Activated T-cell treated with anti-CD3 and anti-CD28 coated beads for 24 hours (primary cell): ENCODE measurements around the gene VEZT.
"Not testable (repeated sequence)": the region's sequence is repeated elsewhere in the genome, so short reads cannot be mapped to it uniquely, and the experiment has no call there.

Experiments
- DNase-seq: peaks from one replicate; pipeline ENCODE4 v3.0.0-alpha.2; 2020; ENCODE audit warnings: low read depth

Gene VEZT

DNA sequence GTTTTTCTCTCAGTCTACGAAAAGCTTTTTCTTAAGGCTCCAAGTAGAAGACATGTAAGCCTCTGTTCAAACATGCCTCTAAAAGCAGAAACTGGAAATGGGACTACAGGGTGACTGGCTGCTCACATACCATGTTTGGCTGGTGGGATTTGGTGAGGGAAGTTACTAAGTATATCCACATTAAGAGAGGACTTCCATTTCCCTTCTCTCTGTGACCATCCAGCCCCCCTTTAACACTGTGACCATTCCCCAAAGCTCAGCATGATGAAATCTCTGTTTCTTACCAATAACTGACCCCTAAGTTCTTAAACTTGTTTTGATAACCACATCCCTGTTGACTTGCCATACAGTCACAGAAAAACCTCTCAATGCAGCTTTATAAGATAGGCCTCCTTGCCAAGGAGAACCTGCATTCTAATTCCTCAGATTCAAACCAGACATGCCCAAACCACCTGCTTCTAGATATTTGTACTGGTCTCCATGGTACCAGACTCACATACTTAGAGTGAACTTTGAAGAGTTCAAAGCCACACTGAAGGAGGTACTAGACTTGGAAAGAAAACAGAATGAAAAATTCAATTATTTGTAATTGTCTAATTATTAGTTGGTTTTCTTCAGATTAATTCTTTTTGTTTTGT lies 102.2 kb downstream of the VEZT start:
- DNase-seq, result no peak

DNA sequence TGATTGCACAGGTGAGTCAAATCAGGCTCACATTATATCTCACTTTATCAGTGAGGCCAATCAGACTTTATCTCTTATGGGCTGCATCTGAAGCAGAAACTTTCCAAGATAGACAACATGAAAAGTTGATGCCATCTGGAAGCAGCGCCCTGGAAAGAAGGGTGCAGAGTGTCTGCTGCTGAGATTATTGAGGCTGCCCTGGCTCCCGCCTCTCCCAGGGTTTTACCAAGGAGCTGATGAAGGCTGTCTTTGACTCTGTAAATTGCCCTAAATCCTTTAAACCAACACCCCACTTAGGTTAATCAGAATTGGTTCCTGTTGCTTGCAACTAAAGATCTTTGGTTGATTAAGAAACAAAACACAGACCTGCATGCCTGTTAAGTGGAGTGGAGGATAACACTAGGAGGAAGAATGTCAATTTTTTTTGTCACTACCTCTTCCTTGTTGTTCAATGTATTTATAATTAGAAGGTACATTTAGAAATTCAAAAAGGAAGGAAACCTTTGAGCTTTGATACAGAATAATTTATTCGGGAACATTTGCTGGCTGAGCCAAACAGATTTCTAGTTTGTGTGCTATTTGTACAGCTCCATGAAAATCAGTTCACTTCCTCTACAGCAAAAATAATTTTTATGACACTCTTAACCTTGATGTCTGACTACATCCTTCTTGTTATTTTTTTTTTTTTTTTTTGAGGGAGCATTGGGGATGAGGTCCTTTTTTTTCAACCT lies 104.1 kb downstream of the VEZT start:
- no peak for DNase-seq

DNA sequence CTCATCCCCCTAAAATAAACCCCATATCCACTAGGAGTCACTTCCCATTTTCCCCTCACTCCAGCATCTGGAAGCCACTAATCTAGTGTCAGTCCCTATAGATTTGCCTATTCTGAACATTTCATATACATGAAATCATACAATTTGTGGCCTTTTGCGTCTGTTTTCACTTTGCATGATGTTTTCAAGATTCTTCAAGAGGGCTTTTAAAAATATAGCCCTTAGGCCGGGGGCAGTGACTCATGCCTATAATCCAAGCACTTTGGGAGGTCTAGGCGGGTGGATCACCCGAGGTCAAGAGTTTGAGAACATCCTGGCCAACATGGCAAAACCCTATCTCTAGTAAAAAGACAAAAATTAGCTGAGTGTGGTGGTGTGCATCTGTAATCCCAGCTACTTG lies 104.7 kb downstream of the VEZT start:
- DNase-seq, result no peak

DNA sequence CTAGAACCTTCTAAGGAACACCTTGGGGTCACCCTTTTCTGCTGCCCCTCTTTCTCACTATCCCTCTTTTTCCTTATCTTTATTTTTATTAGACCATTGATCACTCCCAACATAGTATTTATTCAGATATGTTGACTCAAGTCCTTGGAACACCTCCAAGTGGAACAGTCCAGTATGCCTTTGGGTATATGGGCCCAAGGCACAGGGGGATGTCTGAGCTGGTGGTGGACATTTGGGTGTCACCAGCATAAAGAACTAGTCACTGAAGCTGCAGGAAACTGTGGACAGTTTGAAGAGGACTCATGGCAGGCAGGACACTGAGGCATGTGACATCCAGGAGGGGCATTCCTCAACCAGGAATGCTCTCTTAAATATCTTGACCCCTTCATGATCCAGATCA lies 105.6 kb downstream of the VEZT start:
- DNase-seq, result no peak

DNA sequence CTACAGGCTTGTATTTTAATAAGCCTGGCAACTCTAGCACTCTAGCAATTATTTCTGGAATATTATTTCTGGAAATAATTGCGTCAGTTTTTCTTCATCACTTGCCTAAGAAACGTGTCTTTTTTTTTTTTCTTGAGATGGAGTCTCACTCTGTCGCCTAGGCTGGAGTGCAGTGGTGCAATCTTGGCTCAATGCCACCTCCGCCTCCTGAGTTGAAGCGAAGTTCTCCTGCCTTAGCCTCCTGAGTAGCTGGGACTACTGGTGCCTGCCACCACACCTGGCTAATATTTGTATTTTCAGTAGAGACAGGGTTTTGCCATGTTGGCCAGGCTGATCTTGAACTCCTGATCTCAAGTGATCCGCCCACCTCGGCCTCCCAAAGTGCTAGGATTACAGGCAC lies 106.6 kb downstream of the VEZT start:
- not testable (repeated sequence) for DNase-seq

DNA sequence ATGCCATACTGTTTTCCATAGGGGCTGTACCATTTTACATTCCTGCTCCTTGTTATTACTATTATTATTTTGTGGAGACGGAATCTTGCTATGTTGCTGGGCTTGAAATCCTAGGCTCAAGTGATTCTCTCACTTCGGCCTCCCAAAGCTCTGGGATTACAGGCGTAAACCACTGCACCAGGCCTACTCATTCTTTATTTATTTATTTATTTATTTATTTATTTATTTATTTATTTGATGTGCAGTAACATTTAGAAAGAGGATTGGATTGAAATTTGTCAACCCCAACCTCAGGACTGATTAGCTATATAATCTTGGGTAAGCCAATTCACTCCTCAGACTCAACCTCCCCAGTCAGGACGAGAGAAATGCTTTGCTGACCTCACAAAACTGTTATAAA lies 107.9 kb downstream of the VEZT start:
- no peak for DNase-seq

DNA sequence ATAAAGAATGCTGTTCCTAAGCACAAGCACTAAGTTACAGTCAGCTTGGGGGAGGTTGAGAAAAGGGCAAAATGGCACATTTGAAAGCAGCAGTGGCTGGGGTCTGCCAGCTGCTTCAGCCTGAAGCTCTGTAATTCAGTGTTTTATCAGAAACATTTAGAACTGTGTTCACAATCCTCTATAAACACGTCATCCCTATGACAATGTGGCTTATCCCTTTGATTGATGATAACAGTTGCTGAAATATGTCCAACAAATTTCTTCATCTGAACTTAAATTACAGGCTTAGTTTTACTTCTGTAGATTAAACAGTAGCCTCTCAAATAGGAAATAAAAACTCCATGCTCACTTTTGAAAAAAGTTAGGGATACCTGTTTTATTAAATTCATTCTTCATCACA lies 108.8 kb downstream of the VEZT start:
- no peak for DNase-seq

DNA sequence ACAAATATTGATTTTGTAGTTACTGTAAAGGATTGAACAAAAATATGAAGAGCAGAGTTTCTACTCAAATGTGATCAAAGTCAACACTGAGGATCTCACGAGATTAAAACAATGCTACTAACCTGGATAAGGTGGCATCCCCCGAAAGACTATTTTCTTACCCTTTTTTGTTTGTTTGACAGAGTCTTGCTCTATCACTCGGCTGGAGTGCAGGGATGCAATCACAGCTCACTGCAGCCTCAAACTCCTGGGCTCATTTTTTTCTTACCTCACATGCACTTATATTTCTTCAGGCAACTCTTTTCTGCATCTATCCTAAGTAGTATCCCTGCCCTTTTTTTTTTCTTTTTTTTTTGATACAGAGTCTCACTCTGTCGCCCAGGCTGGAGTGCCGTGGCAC lies 109.2 kb downstream of the VEZT start:
- no peak for DNase-seq

DNA sequence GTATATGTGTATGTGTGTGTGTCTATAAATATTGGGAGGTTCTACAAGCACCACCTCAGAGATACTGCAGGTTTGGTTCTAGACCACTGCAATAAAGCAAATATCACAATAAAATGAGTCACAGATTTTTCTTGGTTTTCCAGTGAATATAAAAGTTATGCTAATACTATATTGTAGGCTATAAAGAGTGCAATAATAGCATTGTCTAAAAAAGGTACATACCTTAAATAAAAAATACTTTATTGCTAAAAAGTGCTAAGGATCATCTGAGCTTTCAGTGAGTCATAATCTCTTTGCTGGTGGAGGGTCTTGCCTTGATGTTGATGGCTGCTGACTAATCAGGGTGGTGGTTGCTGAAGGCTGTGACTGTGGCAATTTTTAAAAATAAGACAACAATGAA lies 111.1 kb downstream of the VEZT start:
- DNase-seq, result no peak

DNA sequence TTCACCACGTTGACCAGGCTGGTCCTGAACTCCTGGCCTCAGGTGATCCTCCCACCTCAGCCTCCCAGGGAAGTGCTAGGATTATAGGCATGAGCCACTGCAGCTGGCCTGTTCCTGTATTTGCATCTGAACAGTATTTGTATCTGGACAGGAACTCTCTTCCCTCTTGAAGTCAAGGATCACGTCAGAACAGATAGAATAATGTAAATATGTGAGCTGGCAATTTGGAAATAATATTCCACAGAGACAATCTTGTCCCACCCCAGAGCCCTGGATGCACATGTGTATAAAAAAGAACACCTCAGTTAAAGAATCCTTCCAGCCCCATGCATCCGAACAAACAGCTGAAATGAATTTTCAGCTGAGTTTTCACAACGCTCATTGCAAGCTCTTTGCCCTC lies 118.3 kb downstream of the VEZT start:
- DNase-seq, result no peak

DNA sequence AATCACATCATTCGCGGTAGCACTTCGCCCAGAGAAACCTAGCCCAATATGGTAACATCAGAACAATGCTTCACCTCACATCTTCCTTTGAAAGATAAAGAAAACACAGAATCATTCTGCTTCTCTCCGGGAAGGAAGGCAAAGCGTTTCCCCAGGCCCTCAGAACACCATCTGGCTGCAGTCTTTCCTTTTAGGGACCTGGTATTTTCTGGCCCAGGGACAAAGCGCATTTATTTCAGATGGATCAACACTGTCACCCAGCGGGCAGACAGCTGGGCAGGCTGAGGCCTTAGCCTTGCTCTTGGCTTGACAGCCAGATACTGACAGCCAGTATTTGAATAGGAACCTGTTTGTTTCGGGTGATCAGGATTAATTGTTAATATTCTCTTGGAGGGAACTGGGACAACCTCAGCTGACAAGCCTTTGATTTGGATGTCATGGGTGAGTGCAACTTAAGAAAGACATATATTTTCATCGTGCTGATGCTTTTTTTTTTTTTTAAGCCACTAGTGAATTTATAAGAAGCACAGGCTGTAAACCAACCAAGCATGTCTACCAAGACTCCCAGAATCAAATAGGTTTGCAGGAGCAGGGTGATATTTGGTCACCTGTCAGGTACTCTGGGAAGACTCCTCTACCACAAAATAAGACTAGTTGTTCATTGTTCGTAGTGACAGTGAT lies 118.9 kb downstream of the VEZT start:
- no peak for DNase-seq

DNA sequence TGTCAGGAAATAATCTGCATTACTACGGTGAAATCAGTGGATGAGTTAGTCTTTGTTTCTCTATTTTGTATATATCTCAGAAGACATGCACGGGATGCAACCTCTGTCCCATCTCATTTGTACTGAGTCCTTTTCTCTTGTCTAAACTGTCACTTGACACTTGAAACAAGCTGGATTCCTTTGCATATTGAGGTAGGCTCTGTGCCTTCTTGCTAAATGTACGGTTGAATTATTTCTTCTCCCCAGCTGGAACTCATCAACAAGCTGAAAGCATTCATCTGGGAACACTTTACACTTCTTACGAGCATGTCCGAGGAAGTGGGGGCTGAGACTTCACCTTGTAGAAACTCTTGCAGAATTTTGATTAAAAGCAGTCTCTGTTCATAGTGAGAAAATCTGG lies 119.5 kb downstream of the VEZT start:
- DNase-seq, result no peak

DNA sequence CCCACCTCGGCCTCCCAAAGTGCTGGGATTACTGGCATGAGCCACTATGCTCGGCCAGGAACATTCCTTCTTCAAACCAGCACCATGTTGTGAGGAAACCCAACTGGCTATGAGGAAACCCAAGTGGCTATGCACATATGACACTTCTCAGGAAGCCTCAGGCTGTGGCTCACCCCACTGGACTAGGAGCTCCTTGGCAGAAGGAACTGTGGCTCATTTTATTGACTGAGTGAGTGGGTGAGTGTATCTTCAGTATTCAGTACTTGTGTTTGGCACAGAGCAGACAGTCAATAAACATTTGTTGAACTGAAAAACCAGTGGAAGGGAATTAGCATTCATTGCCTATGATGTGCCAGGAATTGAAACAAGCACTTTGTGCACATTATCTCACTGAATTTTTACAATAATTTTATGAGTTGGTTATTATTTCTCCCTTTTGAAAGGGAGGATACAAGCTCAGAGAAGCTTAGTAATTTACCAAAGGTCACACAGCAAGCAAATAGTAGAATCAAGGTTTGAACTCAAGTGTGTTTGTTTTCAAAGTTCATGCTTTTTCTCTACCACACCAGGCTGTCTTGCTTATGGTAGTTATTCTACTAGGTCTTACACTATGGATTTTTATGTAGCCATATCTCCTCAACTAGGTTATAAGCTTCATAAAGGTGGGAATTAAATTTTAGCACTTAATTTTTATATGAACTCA lies 121.6 kb downstream of the VEZT start:
- DNase-seq, result no peak

DNA sequence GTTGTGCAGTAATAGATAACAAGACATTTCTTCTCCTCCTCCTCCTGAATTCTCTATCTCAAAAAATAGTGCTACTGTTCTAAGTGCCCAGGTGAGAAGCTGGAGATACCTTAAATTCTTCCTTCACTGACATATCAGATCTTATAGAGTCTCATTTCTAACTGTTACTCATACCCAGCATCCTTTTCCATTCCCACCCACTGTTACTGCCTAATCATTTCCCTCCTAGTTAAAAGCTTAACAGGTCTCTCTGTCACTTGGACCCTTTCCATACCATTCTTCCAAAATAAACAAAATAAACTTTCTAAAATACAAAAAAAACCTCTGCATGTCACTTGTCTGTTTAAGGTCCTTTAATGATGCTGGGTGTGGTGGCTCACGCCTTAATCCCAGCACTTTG lies 124.4 kb downstream of the VEZT start:
- no peak for DNase-seq

DNA sequence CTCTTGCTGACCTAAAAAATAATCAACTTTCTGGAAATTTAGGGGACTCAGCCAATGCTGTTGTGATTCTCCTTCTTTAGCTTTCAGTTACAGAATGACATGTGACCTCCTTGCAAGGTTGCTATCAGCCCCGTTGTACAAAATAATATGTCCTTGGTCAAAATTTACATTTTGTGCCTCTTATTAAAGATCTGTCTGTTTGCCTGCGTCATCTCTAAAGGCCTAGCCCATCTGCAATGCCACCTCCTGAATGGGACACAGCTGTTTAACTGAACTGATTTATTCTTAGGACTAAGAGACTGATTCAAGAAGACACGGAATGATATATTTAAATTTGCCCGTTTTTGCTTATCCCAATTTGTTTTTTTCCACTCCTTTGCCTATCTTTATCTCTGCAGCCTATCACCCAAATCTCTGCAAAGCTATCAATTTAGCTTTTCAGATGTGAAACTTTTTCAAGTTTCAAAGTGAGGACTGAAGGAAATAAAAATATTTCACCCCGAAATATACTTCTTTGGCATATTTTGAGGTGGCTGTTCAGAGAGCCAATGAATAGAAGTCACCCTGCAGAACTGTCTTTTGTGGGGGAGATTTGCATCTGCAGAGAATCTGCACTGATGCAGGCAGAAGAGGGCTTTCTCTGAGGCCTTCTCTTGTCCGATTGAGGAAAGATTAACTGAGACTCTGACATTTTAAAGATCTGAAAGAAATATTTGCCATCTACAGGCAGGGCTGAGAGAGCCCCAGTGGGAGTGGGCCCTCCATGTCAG lies 126.0 kb downstream of the VEZT start:
- DNase-seq, result no peak

DNA sequence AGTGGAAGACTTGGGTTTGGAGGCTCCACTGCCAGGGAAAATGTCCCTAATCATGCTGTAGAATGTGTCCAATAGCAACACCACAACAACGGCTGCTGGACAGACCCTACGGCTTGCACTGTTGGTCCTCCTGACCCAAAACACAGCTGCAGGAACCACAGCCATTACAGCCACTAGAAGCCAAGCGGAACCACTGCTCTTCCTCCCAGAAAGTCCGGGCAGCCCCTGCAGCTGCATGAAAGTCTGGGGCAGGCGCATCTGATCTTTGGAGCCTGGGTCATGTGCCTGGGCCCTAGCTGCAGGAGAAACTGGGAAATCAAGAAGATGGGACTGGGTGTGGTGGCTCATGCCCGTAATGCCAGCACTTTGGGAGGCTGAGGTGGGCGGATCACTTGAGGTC lies 131.7 kb downstream of the VEZT start:
- no peak for DNase-seq

DNA sequence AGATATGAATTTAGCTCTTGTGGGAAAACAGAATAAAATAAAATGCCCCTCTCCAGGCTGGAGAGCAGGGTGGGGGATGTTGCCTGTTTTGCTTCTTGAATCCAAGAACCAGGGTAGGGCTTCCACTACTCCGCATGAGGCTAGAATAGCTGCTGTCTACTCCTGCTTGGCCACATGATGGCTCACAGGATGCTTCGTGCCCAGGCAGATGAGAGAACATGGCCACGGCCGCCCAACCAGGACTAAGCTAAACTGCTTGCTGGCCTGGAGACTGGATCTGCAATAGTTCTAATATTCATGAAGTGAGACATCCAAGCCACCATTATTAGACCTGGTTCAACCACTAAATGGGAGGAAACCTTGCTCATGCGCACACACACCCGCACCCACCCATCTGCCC lies 134.1 kb downstream of the VEZT start:
- no peak for DNase-seq
